KOPT-K1 (cell line): Measurements from ENCODE around the gene DHRS3.

Experiments used
- H3K27ac ChIP-seq: fragments of 200-600 bp; sonication (generic); 2 replicates; pipeline ENCODE4 v1.5.1; 2016; ENCODE audit warnings: antibody characterized with exemption, mild to moderate bottlenecking, low read depth, low read length; ENCODE audit not compliant: poor library complexity, severe bottlenecking
- H3K36me3 ChIP-seq: fragments of 200-600 bp; sonication (generic); 2 replicates; pipeline ENCODE4 v1.5.1; 2017; ENCODE audit warnings: antibody characterized with exemption, mild to moderate bottlenecking, low read length, moderate library complexity; ENCODE audit not compliant: insufficient read depth
- H3K9me3 ChIP-seq: fragments of 200-600 bp; sonication (generic); 2 replicates; pipeline ENCODE4 v1.5.1; 2017; ENCODE audit warnings: antibody characterized with exemption, low read length, mild to moderate bottlenecking; ENCODE audit not compliant: insufficient read depth, poor library complexity, severe bottlenecking

The DHRS3 gene

DNA sequence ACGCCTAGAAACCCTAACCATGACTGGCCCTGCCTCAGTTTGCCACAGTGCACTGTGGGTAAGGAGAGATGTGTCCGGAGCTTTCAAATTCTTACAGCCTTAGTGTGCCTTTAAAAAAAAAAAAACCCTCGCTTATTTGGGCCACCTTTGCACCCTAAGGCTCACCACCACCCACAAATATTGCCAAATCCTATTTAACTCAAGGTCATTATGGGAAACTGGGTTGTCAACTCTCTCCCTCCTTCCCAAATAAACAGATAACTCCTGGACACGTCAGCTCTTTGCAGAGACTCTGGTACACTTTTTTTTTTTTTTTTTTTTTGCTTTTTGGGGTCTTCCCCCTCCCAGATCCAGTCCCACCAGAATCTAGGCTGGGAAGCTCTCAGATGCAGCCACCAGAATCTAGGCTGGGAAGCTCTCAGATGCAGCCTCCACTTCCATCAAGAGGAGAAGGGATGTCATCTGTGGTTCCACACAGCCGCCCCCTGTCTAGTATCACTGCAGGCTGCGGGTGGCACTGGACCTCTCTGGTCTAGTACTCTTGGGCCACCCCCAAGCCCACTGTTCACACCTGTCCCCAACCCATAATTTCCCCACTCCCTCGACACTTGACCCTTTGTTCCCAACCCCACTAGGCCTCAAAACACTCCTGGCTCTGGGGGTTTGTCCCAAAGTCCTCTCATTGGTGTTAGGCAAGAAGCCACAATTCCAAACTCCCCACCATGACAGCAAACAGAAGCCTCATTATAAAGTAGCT lies 3.4 kb downstream of the DHRS3 start:
- Histone ChIP-seq H3K9me3 (no peaks in the 10 kb centered on the region), H3K27ac (no peak overlapping the region), H3K36me3 (no peaks in the 10 kb centered on the region)

DNA sequence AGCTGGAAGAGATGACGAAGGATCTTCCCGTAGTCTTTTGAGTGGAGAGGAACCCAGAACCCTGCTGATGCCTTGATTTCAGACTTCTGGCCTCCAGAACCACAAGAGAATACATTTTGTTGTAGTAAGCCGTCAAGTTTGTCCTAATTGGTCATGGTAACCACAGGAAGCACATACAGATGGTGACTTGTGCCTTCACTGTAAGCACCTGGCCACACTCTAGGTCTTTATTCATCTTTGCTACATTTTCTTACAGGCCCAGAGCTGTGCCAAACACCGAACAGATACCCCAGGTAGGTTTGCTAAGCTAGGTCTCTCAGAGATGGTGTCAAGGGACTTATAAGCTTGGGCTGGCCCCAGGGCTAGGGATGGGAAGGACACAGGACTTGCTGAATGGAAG lies 4.8 kb downstream of the DHRS3 start:
- H3K27ac ChIP-seq: no peak overlapping the region
- H3K36me3 ChIP-seq: no peaks in the 10 kb centered on the region
- no peaks in the 10 kb centered on the region for H3K9me3 ChIP-seq

DNA sequence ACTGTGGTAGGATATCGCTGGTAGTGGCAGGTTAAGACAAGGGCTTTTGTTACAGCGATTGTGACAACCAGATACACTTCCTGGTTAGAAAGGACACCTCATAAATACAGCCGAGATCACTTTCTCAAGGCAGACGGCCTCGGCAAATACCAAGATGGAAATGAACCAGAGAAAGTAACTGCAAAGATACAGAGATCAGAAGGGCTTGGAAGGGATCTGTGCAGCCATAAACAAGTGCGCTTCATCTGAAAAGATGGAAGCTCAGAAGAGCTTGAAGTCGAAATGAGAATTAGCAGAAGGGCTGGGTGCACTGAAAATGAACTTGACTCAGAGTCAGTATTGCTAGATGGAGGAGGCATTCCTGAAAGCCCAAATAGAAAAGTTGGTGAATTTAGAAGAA lies 7.1 kb downstream of the DHRS3 start:
- no peaks in the 10 kb centered on the region for H3K9me3 ChIP-seq
- no peaks in the 10 kb centered on the region for H3K36me3 ChIP-seq
- no peak overlapping the region for H3K27ac ChIP-seq

DNA sequence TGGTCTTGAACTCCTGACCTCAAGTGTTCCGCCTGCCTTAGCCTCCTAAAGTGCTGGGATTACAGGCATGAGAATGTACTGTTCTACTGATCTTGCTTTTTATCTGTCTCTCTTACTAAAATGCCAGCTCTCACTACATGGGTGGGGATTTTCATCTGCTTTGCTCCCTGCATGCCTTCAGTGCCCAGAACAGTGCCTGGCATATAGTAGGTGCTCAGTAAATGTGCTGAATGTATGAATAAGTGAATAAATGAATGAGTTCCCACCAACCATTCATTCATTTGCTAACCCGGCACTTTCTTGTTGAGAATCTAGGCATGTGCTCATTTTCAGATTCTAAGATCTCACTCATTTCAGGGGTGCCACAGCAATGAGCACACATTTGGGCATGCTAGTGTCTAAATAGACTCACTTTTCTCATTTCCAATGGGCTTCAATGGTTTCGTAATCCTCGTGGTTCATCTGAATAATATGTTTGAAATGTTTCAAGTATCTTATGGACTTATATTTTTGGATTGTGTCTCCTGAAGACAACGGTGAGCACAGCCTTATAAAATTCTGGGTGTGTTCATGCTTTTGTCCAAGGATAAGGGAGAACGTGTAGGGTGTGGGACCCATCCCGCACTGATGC lies 7.6 kb downstream of the DHRS3 start:
- Histone ChIP-seq H3K27ac (no peak overlapping the region), H3K36me3 (no peaks in the 10 kb centered on the region), H3K9me3 (no peaks in the 10 kb centered on the region)

DNA sequence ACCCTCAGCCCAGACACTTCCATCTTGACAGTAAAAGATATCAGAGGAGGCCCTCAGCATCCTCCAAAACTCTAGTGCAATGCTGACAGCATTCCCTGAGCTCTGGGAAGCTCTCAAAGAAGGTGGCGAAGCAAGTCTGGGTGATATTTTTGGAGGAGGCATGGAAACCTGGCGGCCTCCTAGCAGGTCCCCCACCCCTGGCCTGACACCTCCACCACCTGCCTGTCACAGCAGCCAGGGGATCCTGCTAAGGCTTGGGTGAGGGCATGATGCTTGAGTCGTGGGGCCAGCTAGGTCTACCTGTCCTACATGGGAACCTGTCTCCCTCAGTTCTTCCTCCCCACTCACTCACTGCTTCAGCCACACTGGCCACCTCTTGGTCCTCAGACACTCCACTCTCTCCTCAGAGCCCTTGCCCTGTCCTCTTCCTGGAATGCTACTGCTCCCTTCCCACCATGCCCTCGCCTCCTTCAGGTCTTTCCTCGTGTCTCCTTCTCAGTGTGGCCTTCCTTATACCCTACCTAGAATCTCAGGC lies 8.5 kb downstream of the DHRS3 start:
- H3K36me3 ChIP-seq: no peaks in the 10 kb centered on the region
- no peaks in the 10 kb centered on the region for H3K9me3 ChIP-seq
- no peak overlapping the region for H3K27ac ChIP-seq

DNA sequence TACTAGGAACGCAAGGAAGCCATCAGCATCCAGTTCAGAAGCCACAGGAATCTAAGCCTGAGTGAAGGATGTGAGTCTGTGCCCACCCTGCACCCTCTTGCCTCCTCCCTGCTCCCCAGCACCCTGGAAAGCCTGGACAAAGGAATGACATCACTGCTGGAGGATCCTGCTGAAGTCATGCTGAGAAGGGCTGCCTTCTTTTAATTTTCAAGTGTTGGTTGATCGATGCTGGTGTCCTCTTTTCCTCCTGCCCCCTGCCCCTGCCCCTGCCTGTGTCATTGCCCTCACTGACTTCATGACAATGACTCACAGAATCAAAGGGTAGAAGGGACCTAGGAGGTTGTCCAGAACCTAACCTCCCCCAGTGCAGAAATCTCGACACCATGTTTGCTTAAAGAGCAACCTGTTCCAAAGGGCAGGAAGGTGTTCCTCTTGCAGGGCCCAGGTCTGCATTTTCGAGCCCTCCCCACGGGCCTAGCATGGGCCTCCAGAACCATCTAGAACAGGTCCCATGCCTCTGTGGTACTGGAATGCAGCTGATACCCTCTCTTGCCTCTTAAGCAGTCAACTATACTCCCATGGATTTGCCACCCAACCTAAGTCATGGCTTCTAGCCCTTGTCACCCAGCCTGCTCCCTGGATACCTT lies 9.6 kb downstream of the DHRS3 start:
- no peaks in the 10 kb centered on the region for H3K9me3 ChIP-seq
- no peaks in the 10 kb centered on the region for H3K36me3 ChIP-seq
- no peak overlapping the region for H3K27ac ChIP-seq

DNA sequence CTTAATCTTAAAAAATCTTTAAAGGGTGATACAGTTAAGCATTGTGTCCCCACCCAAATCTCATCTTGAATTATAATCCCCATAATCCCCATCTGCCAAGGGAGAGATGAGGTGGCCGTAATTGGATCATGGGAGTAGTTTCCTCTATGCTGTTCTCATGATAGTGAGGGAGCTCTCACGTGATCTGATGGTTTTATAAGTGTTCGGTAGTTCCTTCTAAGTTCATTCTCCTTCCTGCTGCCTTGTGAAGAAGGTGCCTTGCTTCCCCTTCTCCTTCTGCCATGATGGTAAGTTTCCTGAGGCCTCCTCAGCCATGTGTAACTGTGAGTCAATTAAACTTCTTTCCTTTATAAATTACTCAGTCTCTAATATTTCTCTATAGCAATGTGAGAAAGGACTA lies 10.7 kb downstream of the DHRS3 start:
- no peaks in the 10 kb centered on the region for H3K36me3 ChIP-seq
- no peaks in the 10 kb centered on the region for H3K9me3 ChIP-seq
- no peak overlapping the region for H3K27ac ChIP-seq

DNA sequence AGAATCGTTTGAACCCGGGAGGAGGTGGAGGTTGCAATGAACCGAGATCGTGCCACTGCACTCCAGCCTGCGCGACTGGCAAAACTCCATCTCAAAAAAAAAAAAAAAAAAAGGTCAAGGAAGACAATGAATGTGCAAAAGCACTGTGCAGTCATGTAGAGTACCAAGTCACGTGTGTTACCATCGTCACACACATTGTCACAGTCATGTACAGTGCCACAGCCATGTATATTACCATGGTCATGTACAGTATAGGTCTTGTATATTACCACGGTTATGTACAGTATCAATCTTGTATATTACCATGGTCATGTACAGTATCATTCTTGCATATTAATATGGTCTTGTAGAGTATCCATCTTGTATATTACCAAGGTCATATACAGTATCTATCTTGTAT lies 13.0 kb downstream of the DHRS3 start:
- Histone ChIP-seq H3K36me3 (no peaks in the 10 kb centered on the region), H3K27ac (no peak overlapping the region)

DNA sequence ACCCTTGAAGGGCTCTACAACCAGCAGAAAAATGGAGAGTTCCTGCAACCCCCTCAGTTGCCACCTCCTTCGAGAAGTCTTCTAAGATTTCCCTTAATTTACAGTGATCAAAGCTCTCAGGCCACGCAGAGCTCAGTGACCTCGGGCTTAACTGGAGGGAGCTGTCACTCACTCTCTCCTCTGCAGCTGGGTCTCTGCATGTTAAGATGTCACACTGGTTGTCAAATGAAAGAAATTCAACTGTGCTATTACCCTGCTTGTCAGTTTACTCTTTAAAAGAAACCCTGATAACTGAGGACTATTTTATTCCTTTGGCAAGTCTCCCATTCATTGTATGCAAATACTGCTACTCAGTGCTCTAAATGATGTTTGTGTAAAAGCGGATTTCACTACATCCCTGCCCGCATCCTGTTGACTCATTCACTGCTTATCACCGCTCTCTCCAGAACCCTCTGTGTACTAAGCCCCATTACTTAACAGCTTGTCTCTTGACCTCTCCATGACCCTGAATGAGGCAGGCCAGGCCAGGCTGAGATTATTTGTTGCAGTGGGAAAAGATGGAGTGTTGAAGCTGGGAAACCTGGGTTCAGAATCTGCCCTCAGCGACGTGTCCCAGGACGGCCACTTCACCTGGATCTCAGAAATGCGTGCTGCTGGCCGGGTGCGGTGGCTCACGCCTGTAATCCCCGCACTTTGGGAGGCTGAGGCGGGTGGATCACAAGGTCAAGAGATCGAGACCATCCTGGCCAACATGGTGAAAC lies 13.7 kb downstream of the DHRS3 start:
- H3K9me3 ChIP-seq: no peaks in the 10 kb centered on the region
- no peak overlapping the region for H3K27ac ChIP-seq
- H3K36me3 ChIP-seq: no peaks in the 10 kb centered on the region

More for the DNA sequence above, 13.0 kb downstream of the DHRS3 start:
- H3K9me3 ChIP-seq: no peaks in the 10 kb centered on the region

DNA sequence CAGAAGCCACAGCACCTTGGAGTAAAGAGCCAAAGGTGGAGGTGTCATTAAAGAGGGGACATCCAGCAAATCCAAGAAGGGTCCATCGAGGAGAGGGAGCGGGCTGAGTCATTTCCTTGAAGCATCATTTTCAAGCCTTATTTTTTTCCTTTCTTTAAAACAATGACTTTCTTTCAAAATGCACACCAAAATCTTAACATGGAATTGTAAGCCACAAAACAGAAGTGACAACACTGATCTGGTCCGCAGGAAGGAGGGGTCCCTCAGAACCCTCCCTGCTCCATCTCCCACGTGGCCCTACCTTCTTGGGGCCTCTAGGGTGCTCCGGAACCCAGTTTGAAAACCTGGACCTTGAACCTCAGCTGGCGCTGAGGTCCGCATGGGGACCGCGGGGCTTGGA lies 14.8 kb downstream of the DHRS3 start:
- Histone ChIP-seq H3K36me3 (no peaks in the 10 kb centered on the region), H3K27ac (no peak overlapping the region)

DNA sequence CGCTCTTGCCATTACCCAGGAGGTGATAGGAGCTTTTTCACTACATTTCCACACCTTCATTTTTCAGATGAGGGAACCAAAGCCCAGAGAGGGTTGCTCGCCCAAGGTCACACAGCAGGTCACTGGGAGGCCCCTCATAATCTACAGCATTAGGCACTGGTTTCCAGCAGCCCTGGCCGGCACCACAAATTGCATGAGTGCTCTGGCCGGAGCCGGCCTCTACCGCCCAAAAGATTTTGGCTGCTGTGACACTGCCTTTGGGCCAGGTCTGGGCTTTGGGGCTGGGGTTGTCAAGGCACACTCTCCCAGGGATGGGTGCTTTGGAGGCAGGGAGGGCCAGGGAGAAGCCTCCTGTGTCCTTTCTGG lies 15.4 kb downstream of the DHRS3 start:
- Histone ChIP-seq H3K27ac (no peak overlapping the region), H3K36me3 (no peaks in the 10 kb centered on the region), H3K9me3 (no peaks in the 10 kb centered on the region)

More for the DNA sequence above, 14.8 kb downstream of the DHRS3 start:
- no peaks in the 10 kb centered on the region for H3K9me3 ChIP-seq

DNA sequence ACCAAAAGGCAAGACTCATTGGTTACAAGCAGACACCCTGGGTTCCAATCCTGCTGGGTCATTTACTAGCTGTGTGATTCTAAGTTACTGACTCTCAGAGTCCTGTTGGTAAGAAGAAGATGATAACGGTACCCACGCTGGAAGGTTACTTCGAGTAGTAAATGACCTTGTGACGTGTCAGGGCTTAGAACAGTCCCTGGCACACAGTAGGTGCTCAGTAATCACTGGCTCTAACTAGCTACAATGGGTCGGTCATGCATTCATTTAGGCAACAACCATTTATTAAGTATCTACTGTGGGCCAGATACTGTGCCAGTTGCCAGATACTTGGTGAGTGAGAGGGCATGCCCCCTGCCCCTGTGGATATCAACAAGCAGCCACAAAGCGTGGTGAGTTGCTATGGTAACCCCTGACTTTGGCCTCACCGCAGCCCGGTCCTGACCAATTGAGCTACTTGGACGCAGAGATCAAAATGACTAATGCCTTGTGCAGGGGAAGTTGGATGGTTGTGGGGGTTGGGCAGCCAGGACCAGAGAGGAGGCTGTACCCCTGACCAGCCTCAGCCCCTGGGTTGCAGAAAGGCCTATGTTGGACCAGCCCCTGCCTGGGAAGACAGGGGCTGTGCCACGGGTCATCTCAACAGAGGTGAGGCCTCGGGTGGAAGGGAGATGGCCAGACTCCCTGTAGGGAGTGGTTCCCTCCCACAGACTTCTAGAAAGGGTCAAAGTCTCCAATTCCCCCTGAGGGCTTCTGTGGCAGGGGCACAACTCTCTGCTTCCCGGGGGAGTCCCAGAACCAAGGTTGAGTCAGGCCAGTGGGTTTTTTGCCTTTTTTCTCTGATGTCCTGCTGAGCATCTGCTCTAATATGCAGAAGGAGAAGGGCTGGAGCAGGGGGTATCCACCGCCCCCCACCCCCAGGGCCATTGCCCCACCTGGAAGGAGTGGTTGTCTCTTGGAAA lies 16.0 kb downstream of the DHRS3 start:
- Histone ChIP-seq H3K27ac (no peak overlapping the region), H3K9me3 (no peaks in the 10 kb centered on the region), H3K36me3 (no peaks in the 10 kb centered on the region)

DNA sequence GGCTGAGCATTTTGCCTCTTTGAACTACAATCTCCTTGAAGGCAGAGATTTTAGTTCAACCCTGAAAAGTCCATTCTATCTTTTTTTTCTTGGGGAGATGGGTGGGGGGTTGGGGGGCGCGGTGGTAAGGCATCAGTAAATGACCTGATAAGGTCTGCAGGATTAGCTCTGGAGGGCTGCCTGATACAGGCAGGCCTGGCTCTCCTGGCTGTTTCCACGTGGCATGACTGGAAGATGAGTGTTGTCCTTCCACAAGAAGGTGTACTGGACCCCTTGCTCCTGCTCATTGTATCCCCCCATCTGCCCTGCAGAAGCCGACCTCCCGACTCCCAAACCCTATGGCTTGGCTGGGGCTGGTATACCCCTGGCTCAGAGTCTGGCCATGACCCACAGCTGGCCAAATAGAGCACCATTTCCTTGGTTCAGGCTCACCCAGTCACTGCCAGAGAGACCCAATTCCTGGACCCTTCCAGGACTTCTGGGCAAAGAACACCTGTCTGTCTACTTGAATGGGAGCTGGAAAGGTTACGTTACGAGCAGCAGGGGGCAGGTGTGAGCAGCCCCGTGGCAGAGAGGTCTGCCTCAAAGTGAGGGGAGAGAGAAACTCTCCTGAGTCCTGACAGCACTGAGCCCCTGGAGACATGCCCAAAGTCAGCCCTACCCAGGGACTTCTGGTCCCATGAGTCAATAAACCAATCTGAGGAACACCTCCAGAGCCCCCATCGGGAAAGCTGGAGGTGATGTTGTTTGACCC lies 17.0 kb downstream of the DHRS3 start:
- Histone ChIP-seq H3K27ac (no peak overlapping the region), H3K36me3 (no peaks in the 10 kb centered on the region), H3K9me3 (no peaks in the 10 kb centered on the region)
